IPS-18c (cell line): Measurements from ENCODE around the gene KRTAP21-2.
"Not testable (repeated sequence)": the region's sequence is repeated elsewhere in the genome, so short reads cannot be mapped to it uniquely, and the experiment has no call there.

Source experiments
- H3K4me3 ChIP-seq: 2 replicates; pipeline ENCODE4 v1.7.0; 2013; ENCODE audit warnings: low read depth, mild to moderate bottlenecking, low read length, moderate library complexity; ENCODE audit not compliant: insufficient read depth
- H3K9me3 ChIP-seq: one replicate; pipeline ENCODE4 v1.6.1; 2013; ENCODE audit warnings: mild to moderate bottlenecking, low read length, moderate library complexity; ENCODE audit not compliant: control insufficient read depth, insufficient read depth

Gene KRTAP21-2

DNA sequence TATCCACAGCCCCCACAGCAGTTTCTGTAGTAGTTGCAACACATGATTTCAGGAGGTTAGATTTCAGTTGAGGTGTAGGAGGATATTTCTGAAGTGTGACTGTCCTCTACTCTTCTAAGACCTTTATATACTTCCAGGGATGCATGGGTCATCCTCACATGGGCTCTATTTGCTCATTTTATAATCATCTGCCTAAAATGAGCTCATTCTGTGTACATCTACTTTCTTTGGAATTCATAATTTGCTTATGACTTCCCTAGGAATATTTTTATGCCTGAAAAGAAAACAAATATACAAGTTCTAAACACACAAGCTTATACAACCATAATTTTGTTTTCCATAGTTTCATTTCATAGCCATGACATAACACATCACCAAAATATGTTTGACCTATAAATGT, at the start of gene KRTAP21-2:
Gene KRTAP21-2 (minus strand): TSS at position 101 of the 400 bp plus-strand sequence. CDS start 57 bp downstream, at position 44.
- Histone ChIP-seq H3K4me3 (no peak within 1 kb of the TSS), H3K9me3 (no peaks in the 10 kb centered on the region)

GRCh38 chr21:30793581-30794314, 46.7 kb upstream of the KRTAP21-2 start:
- no peak overlapping the region for H3K4me3 ChIP-seq
- H3K9me3 ChIP-seq: no peaks in the 10 kb centered on the region

- H3K4me3 ChIP-seq: no peak overlapping the region
Measured at GRCh38 chr21:30779249-30779648, 32.2 kb upstream of the KRTAP21-2 start.

GRCh38 chr21:30769724-30770431, 22.8 kb upstream of the KRTAP21-2 start:
- Histone ChIP-seq H3K4me3 (no peak overlapping the region), H3K9me3 (no peaks in the 10 kb centered on the region)

More at GRCh38 chr21:30779249-30779648, 32.2 kb upstream of the KRTAP21-2 start:
- no peaks in the 10 kb centered on the region for H3K9me3 ChIP-seq

- no peak overlapping the region for H3K4me3 ChIP-seq
- H3K9me3 ChIP-seq: no peaks in the 10 kb centered on the region
Measured at GRCh38 chr21:30760776-30761175, 13.7 kb upstream of the KRTAP21-2 start.

DNA sequence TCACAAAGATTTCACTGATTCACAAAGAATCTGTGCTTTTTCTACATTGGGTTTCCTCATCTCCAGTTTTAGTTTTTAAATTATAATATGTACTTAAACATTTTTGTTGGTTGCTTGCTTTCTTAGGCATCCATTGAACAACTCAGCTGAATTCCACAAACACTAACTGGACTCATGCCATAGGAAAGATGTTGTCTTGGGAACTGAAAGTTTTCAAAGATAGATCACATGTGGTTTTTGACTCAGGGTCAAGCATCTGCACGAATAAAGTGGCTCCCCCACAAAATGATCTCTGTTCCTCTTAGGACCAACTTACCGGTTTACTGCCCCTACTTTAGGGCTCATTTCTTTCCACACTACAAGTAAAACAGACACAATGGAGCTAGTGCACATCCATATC, 11.2 kb upstream of the KRTAP21-2 start:
- Histone ChIP-seq H3K4me3 (no peak overlapping the region), H3K9me3 (no peaks in the 10 kb centered on the region)

GRCh38 chr21:30755328-30755727, 8.3 kb upstream of the KRTAP21-2 start, which contains the start of gene KRTAP21-1:
KRTAP21-1 (minus strand) TSS chr21:30755428; CDS start chr21:30755378, 50 bp downstream.
- not testable (repeated sequence) for H3K9me3 ChIP-seq, H3K4me3 ChIP-seq

GRCh38 chr21:30740462-30740861, 6.6 kb downstream of the KRTAP21-2 start:
- Histone ChIP-seq H3K4me3 (no peak overlapping the region), H3K9me3 (no peaks in the 10 kb centered on the region)

DNA sequence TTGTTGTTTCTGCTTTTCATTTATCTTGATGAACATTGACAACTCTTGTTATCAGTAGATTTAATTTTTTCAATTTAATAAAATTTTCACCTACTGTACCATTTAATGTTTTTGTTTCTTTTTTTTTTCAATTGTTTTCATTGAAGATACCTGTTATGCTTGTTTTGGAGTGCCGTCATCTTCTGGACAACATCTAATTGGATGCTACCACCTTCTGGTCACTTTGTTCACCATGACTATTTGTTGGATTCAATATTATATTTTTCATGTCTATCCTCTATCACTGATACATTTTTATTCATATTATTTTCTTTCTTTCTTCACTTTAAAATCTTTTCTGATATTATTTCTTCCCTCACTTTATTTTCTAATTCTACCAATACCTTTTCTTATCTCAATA, 14.0 kb downstream of the KRTAP21-2 start:
- no peaks in the 10 kb centered on the region for H3K9me3 ChIP-seq
- no peak overlapping the region for H3K4me3 ChIP-seq

- H3K9me3 ChIP-seq: no peaks in the 10 kb centered on the region
- H3K4me3 ChIP-seq: no peak overlapping the region
Measured at GRCh38 chr21:30726726-30727125, 20.3 kb downstream of the KRTAP21-2 start.

DNA sequence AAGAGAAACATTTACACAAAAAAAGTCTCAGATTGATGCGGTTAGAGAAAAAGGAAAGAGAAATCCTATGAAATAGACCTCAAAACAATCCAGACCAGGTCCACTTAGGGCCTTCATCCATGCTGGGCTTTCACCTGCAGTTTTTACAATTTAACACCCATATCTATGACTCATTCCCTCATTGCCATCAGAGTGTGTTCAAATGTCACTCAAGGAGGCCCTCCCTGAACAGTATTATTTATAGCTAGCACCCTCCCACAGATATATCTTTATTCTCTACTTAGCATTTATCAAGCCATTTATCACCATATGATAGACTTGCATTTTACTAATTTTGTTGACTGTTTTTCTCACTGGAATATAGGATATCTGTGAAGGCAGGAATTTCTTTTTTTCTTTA, 27.7 kb downstream of the KRTAP21-2 start:
- no peaks in the 10 kb centered on the region for H3K9me3 ChIP-seq
- H3K4me3 ChIP-seq: no peak overlapping the region

GRCh38 chr21:30718239-30718909, 28.7 kb downstream of the KRTAP21-2 start, which contains the start of gene KRTAP21-3:
KRTAP21-3 (minus strand) TSS chr21:30718777; CDS start chr21:30718759, 18 bp downstream.
- Histone ChIP-seq H3K9me3 (no peaks in the 10 kb centered on the region), H3K4me3 (no peak within 1 kb of the TSS)

- Histone ChIP-seq H3K4me3 (no peak overlapping the region), H3K9me3 (no peaks in the 10 kb centered on the region)
Measured at GRCh38 chr21:30717105-30717504, 30.0 kb downstream of the KRTAP21-2 start.

DNA sequence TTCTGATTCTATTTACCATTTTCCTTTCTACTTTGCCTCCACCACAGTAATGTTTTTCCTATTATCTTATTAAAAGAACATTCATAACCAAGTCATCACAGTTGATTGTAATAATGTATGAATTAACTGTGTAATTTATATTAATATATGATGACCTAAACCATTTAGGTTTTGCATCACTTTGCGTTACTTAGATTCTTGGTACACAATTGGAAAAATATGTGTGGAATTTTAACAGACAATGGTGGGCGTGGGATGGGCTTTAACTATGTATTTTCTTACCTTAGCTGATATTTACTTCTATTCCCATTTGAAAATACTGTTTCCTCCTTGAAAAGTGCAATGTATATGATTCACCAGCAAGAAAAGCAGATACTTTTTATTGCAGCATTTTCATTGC, 32.1 kb downstream of the KRTAP21-2 start:
- H3K9me3 ChIP-seq: no peaks in the 10 kb centered on the region
- H3K4me3 ChIP-seq: no peak overlapping the region

DNA sequence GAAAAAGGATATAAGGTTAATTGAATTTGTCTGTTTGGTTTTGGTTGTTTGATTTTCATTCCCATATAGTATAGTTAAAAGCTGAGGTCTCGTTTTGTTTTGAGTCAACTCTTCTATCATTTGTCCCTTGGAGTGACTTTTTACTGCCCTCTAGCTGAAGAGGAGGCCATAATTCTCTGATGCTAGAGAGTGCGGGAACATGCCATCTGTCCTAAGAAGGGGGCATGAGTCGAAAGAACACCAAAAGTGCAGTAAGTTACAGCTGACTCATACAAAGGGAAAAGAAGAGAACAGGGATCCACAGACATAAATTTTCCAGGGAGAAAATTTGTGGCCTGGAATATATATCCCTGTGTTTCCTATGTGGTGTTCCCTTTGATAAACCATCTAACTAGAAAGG, 32.6 kb downstream of the KRTAP21-2 start:
- Histone ChIP-seq H3K4me3 (no peak overlapping the region), H3K9me3 (no peaks in the 10 kb centered on the region)

GRCh38 chr21:30713766-30714165, 33.3 kb downstream of the KRTAP21-2 start:
- H3K4me3 ChIP-seq: no peak overlapping the region
- no peaks in the 10 kb centered on the region for H3K9me3 ChIP-seq

DNA sequence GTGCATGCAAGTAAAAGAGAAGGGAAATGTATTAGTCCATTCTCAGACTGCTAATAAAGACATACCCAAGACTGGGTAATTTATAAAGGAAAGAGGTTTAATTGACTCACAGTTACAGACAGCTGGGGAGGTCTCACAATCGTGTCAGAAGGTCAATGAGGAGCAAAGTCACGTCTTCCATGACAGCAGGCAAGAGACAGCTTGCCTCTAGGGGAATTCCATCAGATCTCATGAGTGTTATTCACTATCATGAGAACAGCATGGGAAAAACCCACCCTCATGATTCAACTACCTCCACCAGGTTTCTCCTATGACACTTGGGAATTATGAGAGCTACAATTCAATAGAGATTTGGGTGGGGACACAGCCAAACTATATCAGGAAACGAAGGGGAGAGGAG, 36.6 kb downstream of the KRTAP21-2 start:
- Histone ChIP-seq H3K4me3 (no peak overlapping the region), H3K9me3 (no peaks in the 10 kb centered on the region)

- Histone ChIP-seq H3K4me3 (no peak overlapping the region), H3K9me3 (no peaks in the 10 kb centered on the region)
Measured at GRCh38 chr21:30707409-30707808, 39.6 kb downstream of the KRTAP21-2 start.
